Smooth muscle cell (in vitro differentiated cells): ENCODE results near the gene CMIP. TPM values are rescaled to one million over a fixed set of nuclear protein-coding genes. Genes with fewer than 3 reads are reported as not detected.
"Not testable (repeated sequence)": the region's sequence is repeated elsewhere in the genome, so short reads cannot be mapped to it uniquely, and the experiment has no call there.

Experiments used
- DNase-seq: peaks from one replicate; lab custom pipeline; 2025; ENCODE audit not compliant: unreplicated experiment; lab: John Stamatoyannopoulos, UW
- H2AFZ ChIP-seq: fragments of 200-600 bp; sonication (generic); 2 replicates; pipeline ENCODE4 v1.6.0; 2016; ENCODE audit warnings: antibody characterized with exemption, low read depth, mild to moderate bottlenecking
- H3F3A ChIP-seq: fragments of 200-600 bp; sonication (generic); 2 replicates; pipeline ENCODE4 v1.6.0; 2017; ENCODE audit warnings: antibody characterized with exemption, low read depth
- H3K27ac ChIP-seq: fragments of 200-600 bp; sonication (generic); 2 replicates; pipeline ENCODE4 v1.5.1; 2016; ENCODE audit warnings: low read depth, mild to moderate bottlenecking
- H3K27me3 ChIP-seq: fragments of 200-600 bp; sonication (generic); 2 replicates; pipeline ENCODE4 v1.6.1; 2016; ENCODE audit warnings: low read depth, mild to moderate bottlenecking
- H3K36me3 ChIP-seq: fragments of 200-600 bp; sonication (generic); 2 replicates; pipeline ENCODE4 v1.5.1; 2016; ENCODE audit warnings: low read depth
- H3K4me1 ChIP-seq: fragments of 200-600 bp; sonication (generic); 2 replicates; pipeline ENCODE4 v1.5.1; 2016; ENCODE audit warnings: low read depth
- H3K4me2 ChIP-seq: fragments of 200-600 bp; sonication (generic); 2 replicates; pipeline ENCODE4 v1.6.0; 2016; ENCODE audit warnings: mild to moderate bottlenecking
- H3K4me3 ChIP-seq: fragments of 200-600 bp; sonication (generic); 2 replicates; pipeline ENCODE4 v1.5.1; 2016; ENCODE audit warnings: mild to moderate bottlenecking
- H3K79me2 ChIP-seq: fragments of 200-600 bp; sonication (generic); 2 replicates; pipeline ENCODE4 v1.6.0; 2016; ENCODE audit warnings: low read depth, mild to moderate bottlenecking
- H3K9ac ChIP-seq: fragments of 200-600 bp; sonication (generic); 2 replicates; pipeline ENCODE4 v1.6.0; 2016; ENCODE audit warnings: low read depth
- H3K9me3 ChIP-seq: fragments of 200-600 bp; sonication (generic); replicated peaks from 2 replicates; pipeline ENCODE4 v1.5.1; 2016; ENCODE audit warnings: low read depth
- H4K20me1 ChIP-seq: fragments of 200-600 bp; sonication (generic); 2 replicates; pipeline ENCODE4 v1.6.0; 2016; ENCODE audit warnings: low read depth
- CTCF ChIP-seq: fragments of 200-600 bp; sonication (generic); IDR thresholded peaks from 2 replicates; pipeline ENCODE4 v1.5.1; 2017; ENCODE audit warnings: borderline replicate concordance, mild to moderate bottlenecking, antibody characterized with exemption; ENCODE audit not compliant: insufficient read depth, poor library complexity, severe bottlenecking
- WGBS: methylation state at CpG from one replicate; pipeline ENCODE4 v1.1.7; 2016; ENCODE audit warnings: low lambda C conversion rate; 5-methylcytosine and 5-hydroxymethylcytosine counted together
- polyA plus RNA-seq: library from polyadenylated mRNA; unstranded; fragments of >200 nt; fragmentation: Nextera tagmentation; extraction: Ambion mirVana; gene quantifications from 2 replicates; pipeline ENCODE4 v1.2.1, GENCODE V29; 2016
- total RNA-seq: library from RNA; depleted of rRNA; stranded (reverse); fragments of >200 nt; gene quantifications from 2 replicates; pipeline ENCODE4 v1.2.3, GENCODE V29; 2014

Gene CMIP
- total and polyA plus RNA-seq, 2 experiments from 2014 or later: 2.5 to 44.5 TPM

GRCh38 chr16:81740169-81740568 lies 295.6 kb downstream of the CMIP start:
- H3K36me3 ChIP-seq: no peaks in the 10 kb centered on the region
- H3K27me3 ChIP-seq: no peaks in the 10 kb centered on the region
- H3K79me2 ChIP-seq: no peaks in the 10 kb centered on the region
- H3K4me2 ChIP-seq: no peak overlapping the region
- H3F3A ChIP-seq: no peaks in the 10 kb centered on the region
- H4K20me1 ChIP-seq: no peaks in the 10 kb centered on the region
- no peak overlapping the region for H2AFZ ChIP-seq
- no peaks in the 10 kb centered on the region for H3K9me3 ChIP-seq
- no peak overlapping the region for H3K4me3 ChIP-seq
- no peak for DNase-seq
- 81% methylated on average over 8 of the region's 8 CpGs for WGBS
- H3K4me1 ChIP-seq: no peaks in the 10 kb centered on the region
- H3K27ac ChIP-seq: no peak overlapping the region
- TF ChIP-seq CTCF: no peak
- no peak overlapping the region for H3K9ac ChIP-seq

- not testable (repeated sequence) for H3K27ac ChIP-seq, H3K4me2 ChIP-seq, H3K9ac ChIP-seq, H4K20me1 ChIP-seq, H3K4me1 ChIP-seq, H3F3A ChIP-seq, H3K4me3 ChIP-seq, H3K79me2 ChIP-seq, H2AFZ ChIP-seq, H3K27me3 ChIP-seq, DNase-seq, H3K36me3 ChIP-seq, H3K9me3 ChIP-seq
- WGBS: 90% methylated on average over 6 of the region's 6 CpGs
These were observed 296.8 kb downstream of the CMIP start for GRCh38 chr16:81741430-81741770.

- 74% methylated on average over 4 of the region's 4 CpGs for WGBS
These were observed 299.8 kb downstream of the CMIP start for GRCh38 chr16:81744385-81744784.

GRCh38 chr16:81744911-81745310 lies 300.3 kb downstream of the CMIP start:
- H3K27ac ChIP-seq: no peak overlapping the region
- no peak overlapping the region for H2AFZ ChIP-seq
- H3K4me3 ChIP-seq: no peak overlapping the region
- H3K36me3 ChIP-seq: no peaks in the 10 kb centered on the region
- no peak for DNase-seq
- H3F3A ChIP-seq: no peaks in the 10 kb centered on the region
- no peaks in the 10 kb centered on the region for H4K20me1 ChIP-seq
- H3K9ac ChIP-seq: no peak overlapping the region
- H3K79me2 ChIP-seq: no peaks in the 10 kb centered on the region
- no peak for TF ChIP-seq CTCF
- H3K9me3 ChIP-seq: no peaks in the 10 kb centered on the region
- no peaks in the 10 kb centered on the region for H3K27me3 ChIP-seq
- 92% methylated on average over 4 of the region's 4 CpGs for WGBS
- no peaks in the 10 kb centered on the region for H3K4me1 ChIP-seq
- no peak overlapping the region for H3K4me2 ChIP-seq

More at GRCh38 chr16:81744385-81744784, 299.8 kb downstream of the CMIP start:
- Histone ChIP-seq H3K36me3 (no peaks in the 10 kb centered on the region), H3K4me3 (no peak overlapping the region), H2AFZ (no peak overlapping the region), H3K4me2 (no peak overlapping the region), H3K9me3 (no peaks in the 10 kb centered on the region), H3K9ac (no peak overlapping the region), H3K27ac (no peak overlapping the region), H4K20me1 (no peaks in the 10 kb centered on the region), H3K79me2 (no peaks in the 10 kb centered on the region), H3K27me3 (no peaks in the 10 kb centered on the region), H3F3A (no peaks in the 10 kb centered on the region), H3K4me1 (no peaks in the 10 kb centered on the region)
- no peak for DNase-seq
- no peak for TF ChIP-seq CTCF
